Coronary artery (tissue), 2 donors: ENCODE data around the gene C3orf18.

ENCODE experiments used
- DNase-seq: peaks from one replicate; pipeline ENCODE4 v3.0.0-alpha.2; 2017; ENCODE audit warnings: low spot score
- H3K27ac ChIP-seq, 2 donors: fragments of 200-600 bp; sonication (generic); one replicate each; pipeline ENCODE4 v1.5.1; 2016 to 2019
- H3K4me3 ChIP-seq: fragments of 200-600 bp; sonication (generic); 2 replicates; pipeline ENCODE4 v1.5.1; 2016; ENCODE audit warnings: mild to moderate bottlenecking, moderate library complexity
- CTCF ChIP-seq: fragments of 200-600 bp; sonication (generic); IDR thresholded peaks from one replicate; pipeline ENCODE4 v1.5.1; 2019; ENCODE audit warnings: antibody characterized with exemption

C3orf18 gene

DNA sequence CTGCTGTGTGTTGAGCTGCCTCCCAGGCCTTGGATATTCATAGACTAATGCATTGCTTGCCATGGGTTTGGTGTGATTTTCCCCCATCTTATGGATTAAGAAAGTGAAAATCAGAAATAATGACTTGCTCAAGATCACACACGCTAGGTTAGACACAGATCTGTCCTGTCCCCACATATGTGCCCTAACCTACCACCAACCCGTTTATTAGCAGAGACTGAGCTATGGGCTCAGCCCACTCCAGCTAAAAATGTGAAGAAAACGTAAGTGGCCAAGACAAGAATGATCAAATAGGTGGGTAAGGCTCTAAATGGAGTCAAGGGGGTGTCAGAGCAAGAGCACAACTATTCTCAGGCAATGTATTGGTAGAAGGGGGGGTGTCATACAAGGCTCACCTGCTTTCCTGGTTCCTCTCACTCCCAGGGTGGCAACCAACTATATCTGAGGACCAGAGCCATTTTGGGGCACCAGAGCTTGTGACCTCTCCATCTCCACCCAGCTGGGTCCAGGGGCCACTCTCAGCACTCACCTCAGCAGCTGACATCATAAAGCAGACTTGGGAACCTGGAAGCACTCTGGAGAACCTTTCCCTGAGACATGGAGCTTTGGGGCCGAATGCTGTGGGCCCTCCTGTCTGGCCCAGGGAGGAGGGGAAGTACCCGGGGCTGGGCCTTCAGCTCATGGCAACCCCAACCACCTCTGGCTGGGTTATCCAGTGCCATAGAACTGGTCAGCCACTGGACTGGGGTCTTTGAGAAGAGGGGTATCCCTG is 3.1 kb upstream of the C3orf18 start:
- DNase-seq, result no peak
- Histone ChIP-seq H3K4me3 (peak overlapping the region; percentile 76), H3K27ac (peak overlapping the region in 1 of 2 donors; percentile 2)
- TF ChIP-seq CTCF, result no peak

- peak; percentile 98 for DNase-seq
- TF ChIP-seq CTCF, result no peak
- peak within 1 kb of the TSS; percentile 88 to 90 for H3K27ac ChIP-seq
- peak within 1 kb of the TSS; percentile 76 for H3K4me3 ChIP-seq
These were observed 1.6 kb upstream of the C3orf18 start, which contains the start of gene HEMK1 for GRCh38 chr3:50568947-50569749. Gene HEMK1, plus strand, starts transcription at chr3:50569522. Its CDS starts 1,583 bp downstream, at chr3:50571105.

GRCh38 chr3:50567011-50567385 is 549 bp downstream of the C3orf18 start:
- no peak for TF ChIP-seq CTCF
- no peak for DNase-seq
- peak overlapping the region; percentile 81 to 82 for H3K27ac ChIP-seq
- peak overlapping the region; percentile 76 for H3K4me3 ChIP-seq

GRCh38 chr3:50564321-50564720 is 3.2 kb downstream of the C3orf18 start:
- Histone ChIP-seq H3K27ac (no peak overlapping the region), H3K4me3 (no peak overlapping the region)
- no peak for TF ChIP-seq CTCF
- DNase-seq, result no peak

DNA sequence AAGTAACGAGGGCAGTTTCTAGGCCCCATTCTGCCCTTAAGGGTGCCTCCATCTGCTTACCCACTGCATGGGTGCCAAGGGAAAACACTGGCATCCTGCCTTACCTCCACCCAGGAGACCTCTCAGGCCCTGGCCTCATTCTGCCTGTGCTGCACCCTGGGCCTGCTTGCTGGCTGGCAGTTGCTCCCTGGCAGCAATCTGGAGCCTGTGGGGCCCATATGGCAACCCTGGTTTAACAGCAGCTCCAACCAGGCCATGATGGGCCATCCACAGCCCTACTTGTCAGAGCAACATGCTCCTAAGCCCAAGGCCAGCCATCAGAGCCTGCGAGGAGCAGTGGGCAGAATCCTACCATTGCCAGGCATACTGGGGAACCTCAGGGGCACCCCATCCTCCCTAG is 3.7 kb downstream of the C3orf18 start:
- TF ChIP-seq CTCF, result no peak
- DNase-seq, result no peak
- H3K27ac ChIP-seq, result no peak overlapping the region
- H3K4me3 ChIP-seq, result no peak overlapping the region

- no peak for TF ChIP-seq CTCF
- no peak for DNase-seq
- Histone ChIP-seq H3K4me3 (no peak overlapping the region), H3K27ac (no peak overlapping the region)
These were observed 4.7 kb downstream of the C3orf18 start for GRCh38 chr3:50562861-50563260.
